Measurements from ENCODE around the gene CCL1.

The CCL1 gene

GRCh38 chr17:34358631-34359030 is 4.4 kb downstream of the CCL1 start:
- TF ChIP-seq CTCF (IDR thresholded peaks at IDR 0.05; ENCODE audit: low read depth, low read length) = no peak
- no peak for DNase-seq (ENCODE audit: extremely low read depth, low read depth)

GRCh38 chr17:34357398-34357797 is 5.6 kb downstream of the CCL1 start:
- DNase-seq (ENCODE audit: extremely low read depth, low read depth) = no peak
- TF ChIP-seq CTCF (IDR thresholded peaks at IDR 0.05; ENCODE audit: low read depth, low read length) = no peak

- no peak for DNase-seq (ENCODE audit: extremely low read depth, low read depth)
- no peak for TF ChIP-seq CTCF (IDR thresholded peaks at IDR 0.05; ENCODE audit: low read depth, low read length)
These were observed 6.8 kb downstream of the CCL1 start, which contains the start of gene CCL13 for GRCh38 chr17:34356194-34356593. TSS of gene CCL13 (plus strand) at chr17:34356480. CDS start at chr17:34356527, 47 bp downstream.

- TF ChIP-seq CTCF (IDR thresholded peaks at IDR 0.05; ENCODE audit: low read depth, low read length) = no peak
These were observed 8.4 kb downstream of the CCL1 start for GRCh38 chr17:34354637-34355036.

GRCh38 chr17:34352191-34352590 is 10.8 kb downstream of the CCL1 start:
- DNase-seq (ENCODE audit: extremely low read depth, low read depth) = no peak
- no peak for TF ChIP-seq CTCF (IDR thresholded peaks at IDR 0.05; ENCODE audit: low read depth, low read length)

More at GRCh38 chr17:34354637-34355036, 8.4 kb downstream of the CCL1 start:
- DNase-seq (ENCODE audit: extremely low read depth, low read depth) = peak; percentile 29

- no peak for DNase-seq (ENCODE audit: extremely low read depth, low read depth)
- TF ChIP-seq CTCF (IDR thresholded peaks at IDR 0.05; ENCODE audit: low read depth, low read length) = no peak
These were observed 11.9 kb downstream of the CCL1 start for GRCh38 chr17:34351096-34351495.

GRCh38 chr17:34349751-34350150 is 13.3 kb downstream of the CCL1 start:
- no peak for TF ChIP-seq CTCF (IDR thresholded peaks at IDR 0.05; ENCODE audit: low read depth, low read length)
- no peak for DNase-seq (ENCODE audit: extremely low read depth, low read depth)

All from AG09319 (cell line).